Right lobe of liver (tissue), 6 donors: ENCODE results near the gene NUP210. TPM values are rescaled to one million over a fixed set of nuclear protein-coding genes. Genes with fewer than 3 reads are reported as not detected.

Experiments used
- ATAC-seq, 4 donors: fragments of 200-7000 bp; cut with Tn5 transposase; one replicate each; pipeline ENCODE4 v1.9.1; 2020; ENCODE audit warnings: mild to moderate bottlenecking in 4 of 4, moderate library complexity in 4 of 4
- DNase-seq, 3 donors: peaks; one replicate each; pipeline ENCODE4 v3.0.0-alpha.2; 2020
- H3K27ac ChIP-seq, 3 donors: fragments of 200-600 bp; one replicate each; pipeline ENCODE4 v1.8.0; 2022
- H3K27me3 ChIP-seq, 2 donors: fragments of 200-600 bp; one replicate each; pipeline ENCODE4 v1.8.0; 2022
- H3K36me3 ChIP-seq, 4 donors: fragments of 200-600 bp; sonication (generic) in 1 of 4; one replicate each; pipeline versions ENCODE4 v1.5.1 to v1.8.0; 2017 to 2022; ENCODE audit warnings: control low read depth in 1 of 4
- H3K4me1 ChIP-seq, 4 donors: fragments of 200-600 bp; sonication (generic) in 1 of 4; one replicate each; pipeline versions ENCODE4 v1.5.1 to v1.8.0; 2017 to 2022; ENCODE audit warnings: control low read depth in 1 of 4
- H3K4me3 ChIP-seq, 3 donors: fragments of 200-600 bp; one replicate each; pipeline ENCODE4 v1.8.0; 2022
- H3K9me3 ChIP-seq, 4 donors: fragments of 200-600 bp; sonication (generic) in 1 of 4; one replicate each; pipeline versions ENCODE4 v1.5.1 to v1.8.0; 2017 to 2022; ENCODE audit warnings: control low read depth in 1 of 4
- POLR2A ChIP-seq: fragments of 450-650 bp; IDR thresholded peaks from one replicate; pipeline ENCODE4 v1.6.1; 2017; ENCODE audit warnings: antibody characterized with exemption, mild to moderate bottlenecking
- WGBS: methylation state at CpG from one replicate; pipeline ENCODE4 v1.1.6; 2018; ENCODE audit warnings: low coverage, low lambda C conversion rate; ENCODE audit not compliant: insufficient coverage; ENCODE audit errors: missing lambda C conversion rate; 5-methylcytosine and 5-hydroxymethylcytosine counted together
- intact Hi-C, 2 donors: fragments of 100-400 bp; cut with DNase I; formaldehyde crosslinking; loops; one replicate each; pipeline versions ENCODE4 v1.11.2 to v1.14.1; 2022
- total RNA-seq, 6 experiments: library from RNA; depleted of rRNA in 2 of 6; stranded (reverse); fragments of >200 nt in 2 of 6; fragmentation: NEBNext Ultra II Directional in 3 of 6; extraction: Animal tissue kit (Norgen Biotek cat#: 25700) in 3 of 6; gene quantifications; one replicate each; pipeline versions ENCODE4 v1.1.0 to v1.2.4, GENCODE V29; 2016 to 2023
- TF ChIP-seq, protein P1 (sequence below), 4 donors: fragments of 200-600 bp in 3 of 4; fragments of 450-650 bp in 1 of 4; IDR thresholded peaks; one replicate each; pipeline versions ENCODE4 v1.5.1 to v1.8.0; 2016 to 2022; ENCODE audit warnings: antibody characterized with exemption in 4 of 4, mild to moderate bottlenecking in 2 of 4
- donor health status: DM: no; HTN: yes; CAD: no.
- donor health status: DM: no; HTN: no; CAD: no.
- donor health status: DM: no; HTN: no; CAD: no.
- donor health status: DM: no; HTN: yes; CAD: no.
- donor health status: DM: no; HTN: yes; CAD: no.

NUP210 gene
- total RNA-seq, 6 experiments from 2014 or later: 11.7 to 17.7 (median 15.6) TPM

DNA sequence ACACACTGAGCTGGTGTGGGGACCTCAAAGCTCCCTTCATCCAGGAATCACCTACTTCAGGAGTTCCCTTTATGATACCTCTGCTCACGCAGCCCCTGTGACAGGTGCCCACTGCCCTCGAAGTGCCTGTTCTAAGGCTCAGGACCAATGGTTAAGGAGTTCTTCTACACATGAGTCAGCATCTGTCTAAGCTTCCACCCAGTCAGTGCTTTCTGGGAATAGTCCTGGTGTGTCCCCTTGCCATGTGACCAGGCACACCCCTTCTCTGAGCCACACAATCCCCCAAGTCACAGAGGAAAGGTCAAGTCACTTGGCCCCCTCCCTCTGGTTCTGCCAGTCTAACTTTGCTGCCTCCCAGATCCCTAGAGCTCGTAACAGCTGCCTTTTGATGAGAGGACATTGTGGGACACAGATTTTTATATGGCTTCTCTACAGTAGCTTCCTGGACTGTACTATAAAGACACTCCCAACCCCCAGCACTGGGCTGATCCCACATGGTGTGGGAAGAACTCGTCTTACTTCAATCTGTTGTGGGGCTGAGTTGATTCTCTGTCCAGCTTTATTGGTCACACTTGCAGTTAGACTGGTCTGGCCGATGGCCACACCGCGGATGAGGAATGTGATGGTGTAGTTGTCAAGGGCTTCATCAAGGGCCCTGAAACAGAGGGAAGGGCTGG lies 78.8 kb downstream of the NUP210 start:
- 80% methylated on average over 1 of the region's 7 CpGs for WGBS
- ATAC-seq (no peak), DNase-seq (no peak)
- intact Hi-C loops: no loop called here
- Histone ChIP-seq H3K9me3 (no peaks in the 10 kb centered on the region), H3K27ac (no peak overlapping the region), H3K4me1 (no peaks in the 10 kb centered on the region), H3K27me3 (no peaks in the 10 kb centered on the region), H3K36me3 (peaks cover 0 to 23% (median 11%) of the 10 kb centered on the region in 4 donors), H3K4me3 (no peak overlapping the region)
- TF ChIP-seq, protein P1, sequence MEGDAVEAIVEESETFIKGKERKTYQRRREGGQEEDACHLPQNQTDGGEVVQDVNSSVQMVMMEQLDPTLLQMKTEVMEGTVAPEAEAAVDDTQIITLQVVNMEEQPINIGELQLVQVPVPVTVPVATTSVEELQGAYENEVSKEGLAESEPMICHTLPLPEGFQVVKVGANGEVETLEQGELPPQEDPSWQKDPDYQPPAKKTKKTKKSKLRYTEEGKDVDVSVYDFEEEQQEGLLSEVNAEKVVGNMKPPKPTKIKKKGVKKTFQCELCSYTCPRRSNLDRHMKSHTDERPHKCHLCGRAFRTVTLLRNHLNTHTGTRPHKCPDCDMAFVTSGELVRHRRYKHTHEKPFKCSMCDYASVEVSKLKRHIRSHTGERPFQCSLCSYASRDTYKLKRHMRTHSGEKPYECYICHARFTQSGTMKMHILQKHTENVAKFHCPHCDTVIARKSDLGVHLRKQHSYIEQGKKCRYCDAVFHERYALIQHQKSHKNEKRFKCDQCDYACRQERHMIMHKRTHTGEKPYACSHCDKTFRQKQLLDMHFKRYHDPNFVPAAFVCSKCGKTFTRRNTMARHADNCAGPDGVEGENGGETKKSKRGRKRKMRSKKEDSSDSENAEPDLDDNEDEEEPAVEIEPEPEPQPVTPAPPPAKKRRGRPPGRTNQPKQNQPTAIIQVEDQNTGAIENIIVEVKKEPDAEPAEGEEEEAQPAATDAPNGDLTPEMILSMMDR (IDR thresholded peaks at IDR 0.05): no peak
- TF ChIP-seq POLR2A: no peak

DNA sequence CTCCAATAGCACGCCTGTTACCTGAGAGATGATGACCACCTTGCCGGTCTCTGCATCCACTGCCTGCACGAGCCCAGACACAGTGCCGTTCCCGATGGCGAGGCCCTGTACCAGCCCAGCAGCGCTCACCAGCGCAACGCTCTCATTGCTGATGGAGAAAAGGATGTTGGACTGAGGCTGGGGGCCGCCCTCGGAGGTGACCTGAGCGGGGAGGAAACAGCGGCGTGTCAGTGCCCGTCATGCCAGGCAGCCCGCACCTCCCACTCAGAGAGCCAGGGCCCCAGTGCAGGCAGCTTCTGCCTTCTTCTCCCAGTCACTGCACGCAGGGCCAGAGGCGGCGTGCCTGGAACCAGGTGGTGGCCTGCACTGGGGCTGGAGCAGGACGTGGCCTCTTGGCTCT lies 80.3 kb downstream of the NUP210 start:
- TF ChIP-seq, protein P1 (IDR thresholded peaks at IDR 0.05): no peak
- no peak for TF ChIP-seq POLR2A
- H3K27ac ChIP-seq: no peak overlapping the region
- peaks cover 0 to 27% (median 12%) of the 10 kb centered on the region in 4 donors for H3K36me3 ChIP-seq
- no peak for ATAC-seq
- no peaks in the 10 kb centered on the region for H3K9me3 ChIP-seq
- DNase-seq: no peak
- no peaks in the 10 kb centered on the region for H3K4me1 ChIP-seq
- intact Hi-C loops: no loop called here
- no peaks in the 10 kb centered on the region for H3K27me3 ChIP-seq
- H3K4me3 ChIP-seq: no peak overlapping the region
- WGBS: 90% methylated on average over 6 of the region's 20 CpGs

DNA sequence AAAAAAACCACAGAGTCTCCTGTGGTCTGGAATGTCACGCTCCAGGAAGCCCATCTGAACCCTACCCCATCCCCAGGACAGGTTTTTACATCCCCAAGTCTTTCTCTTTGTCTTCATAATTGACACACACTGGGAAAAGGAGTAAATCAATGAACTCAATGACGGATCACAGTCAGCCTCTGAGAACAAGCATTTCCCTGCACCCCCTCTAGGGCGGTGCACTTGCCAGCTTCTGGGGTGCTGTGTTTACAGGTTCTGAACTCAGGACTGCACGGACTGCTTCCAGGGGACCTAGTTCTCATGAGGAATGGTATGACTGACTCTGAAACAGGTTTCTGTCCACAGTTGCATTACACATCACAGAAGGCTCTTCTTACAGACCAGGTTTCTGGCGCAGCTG lies 81.1 kb downstream of the NUP210 start:
- WGBS: 89% methylated on average over 3 of the region's 5 CpGs
- ATAC-seq (no peak), DNase-seq (no peak)
- H3K9me3 ChIP-seq: no peaks in the 10 kb centered on the region
- H3K4me3 ChIP-seq: no peak overlapping the region
- H3K27ac ChIP-seq: no peak overlapping the region
- no peaks in the 10 kb centered on the region for H3K27me3 ChIP-seq
- H3K36me3 ChIP-seq: peaks cover 0 to 31% (median 12%) of the 10 kb centered on the region in 4 donors
- H3K4me1 ChIP-seq: no peaks in the 10 kb centered on the region
- intact Hi-C loops: no loop called here
- TF ChIP-seq, protein P1 (IDR thresholded peaks at IDR 0.05): no peak
- no peak for TF ChIP-seq POLR2A

DNA sequence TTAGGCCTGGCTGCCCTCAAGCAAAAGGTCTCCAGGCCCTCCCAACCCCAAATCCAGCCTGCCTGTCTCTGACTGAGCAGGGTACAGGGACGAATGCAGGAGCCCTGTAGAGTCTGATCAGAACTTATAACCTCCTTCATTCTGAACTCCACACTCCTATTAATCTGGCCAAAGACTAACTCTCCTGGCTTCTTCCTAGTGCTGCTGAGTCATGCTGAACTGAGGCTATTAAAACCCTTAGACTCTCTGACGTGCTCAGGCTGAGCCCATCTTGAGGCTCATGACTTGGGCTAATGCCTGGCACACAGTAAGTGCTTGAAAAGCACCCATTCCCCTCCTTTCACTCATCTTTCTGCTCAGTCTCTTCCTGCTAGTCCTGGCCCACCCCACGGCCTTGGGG lies 81.9 kb downstream of the NUP210 start:
- Histone ChIP-seq H3K36me3 (peaks cover 0 to 31% (median 12%) of the 10 kb centered on the region in 4 donors), H3K27me3 (no peaks in the 10 kb centered on the region), H3K27ac (no peak overlapping the region), H3K4me1 (no peaks in the 10 kb centered on the region), H3K4me3 (no peak overlapping the region), H3K9me3 (no peaks in the 10 kb centered on the region)
- TF ChIP-seq, protein P1 (IDR thresholded peaks at IDR 0.05): no peak
- TF ChIP-seq POLR2A: no peak
- DNase-seq: no peak
- ATAC-seq: no peak
- 92% methylated on average over 2 of the region's 3 CpGs for WGBS
- intact Hi-C loops: no loop called here
